ENCODE measurements around the gene PPP1R14B.

PPP1R14B gene

DNA sequence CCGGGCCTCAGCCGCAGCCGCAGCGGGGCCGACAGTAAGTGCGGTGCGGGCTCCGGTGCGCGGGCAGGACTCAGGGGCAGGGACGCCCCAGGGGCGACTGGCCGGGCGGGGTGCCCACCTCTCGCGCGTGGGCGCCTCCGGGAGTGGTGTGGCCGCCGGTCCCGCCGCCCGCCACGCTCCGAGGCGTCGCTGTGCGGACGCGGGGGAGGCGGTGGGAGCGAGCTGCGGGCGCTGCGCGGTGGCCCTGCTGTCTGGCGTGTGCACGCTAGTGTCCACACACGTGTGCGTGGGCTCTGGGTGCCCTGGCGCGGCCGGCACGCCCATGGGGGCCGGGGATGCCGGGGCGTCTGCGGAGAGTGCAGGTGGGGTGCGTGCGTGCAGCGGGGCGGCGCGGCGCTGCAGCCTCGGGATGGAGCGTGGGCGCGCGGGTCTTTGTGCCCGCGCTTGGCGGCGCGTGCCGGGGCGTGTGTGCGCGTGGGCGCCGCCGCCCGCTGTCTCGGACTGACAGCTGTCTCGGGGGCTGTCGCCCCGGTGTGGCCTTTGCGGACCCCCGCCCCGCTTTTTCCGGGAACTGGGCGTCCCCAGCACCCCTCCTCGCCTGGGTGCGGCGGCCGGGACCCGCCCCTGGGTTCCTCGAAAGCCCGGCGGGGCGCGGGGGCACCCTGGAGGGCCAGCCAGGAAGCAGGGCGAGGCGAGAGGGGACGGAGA is 45.2 kb upstream of the PPP1R14B start:
- no peak for DNase-seq (ENCODE audit: low read depth)
- TF ChIP-seq MYC (IDR thresholded peaks at IDR 0.05; ENCODE audit: low read depth, low read length) (no peak), POLR2A (IDR thresholded peaks at IDR 0.05; ENCODE audit: extremely low read depth, insufficient read length) (no peak)
- TF ChIP-seq, protein P1, sequence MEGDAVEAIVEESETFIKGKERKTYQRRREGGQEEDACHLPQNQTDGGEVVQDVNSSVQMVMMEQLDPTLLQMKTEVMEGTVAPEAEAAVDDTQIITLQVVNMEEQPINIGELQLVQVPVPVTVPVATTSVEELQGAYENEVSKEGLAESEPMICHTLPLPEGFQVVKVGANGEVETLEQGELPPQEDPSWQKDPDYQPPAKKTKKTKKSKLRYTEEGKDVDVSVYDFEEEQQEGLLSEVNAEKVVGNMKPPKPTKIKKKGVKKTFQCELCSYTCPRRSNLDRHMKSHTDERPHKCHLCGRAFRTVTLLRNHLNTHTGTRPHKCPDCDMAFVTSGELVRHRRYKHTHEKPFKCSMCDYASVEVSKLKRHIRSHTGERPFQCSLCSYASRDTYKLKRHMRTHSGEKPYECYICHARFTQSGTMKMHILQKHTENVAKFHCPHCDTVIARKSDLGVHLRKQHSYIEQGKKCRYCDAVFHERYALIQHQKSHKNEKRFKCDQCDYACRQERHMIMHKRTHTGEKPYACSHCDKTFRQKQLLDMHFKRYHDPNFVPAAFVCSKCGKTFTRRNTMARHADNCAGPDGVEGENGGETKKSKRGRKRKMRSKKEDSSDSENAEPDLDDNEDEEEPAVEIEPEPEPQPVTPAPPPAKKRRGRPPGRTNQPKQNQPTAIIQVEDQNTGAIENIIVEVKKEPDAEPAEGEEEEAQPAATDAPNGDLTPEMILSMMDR (IDR thresholded peaks at IDR 0.05; ENCODE audit: low read depth, low read length), result no peak
- TF ChIP-seq, protein P2, sequence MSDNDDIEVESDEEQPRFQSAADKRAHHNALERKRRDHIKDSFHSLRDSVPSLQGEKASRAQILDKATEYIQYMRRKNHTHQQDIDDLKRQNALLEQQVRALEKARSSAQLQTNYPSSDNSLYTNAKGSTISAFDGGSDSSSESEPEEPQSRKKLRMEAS (IDR thresholded peaks at IDR 0.05; ENCODE audit: low read depth, low read length), result no peak
- H3K4me3 ChIP-seq (ENCODE audit: low read depth, low read length), result no peak overlapping the region

DNA sequence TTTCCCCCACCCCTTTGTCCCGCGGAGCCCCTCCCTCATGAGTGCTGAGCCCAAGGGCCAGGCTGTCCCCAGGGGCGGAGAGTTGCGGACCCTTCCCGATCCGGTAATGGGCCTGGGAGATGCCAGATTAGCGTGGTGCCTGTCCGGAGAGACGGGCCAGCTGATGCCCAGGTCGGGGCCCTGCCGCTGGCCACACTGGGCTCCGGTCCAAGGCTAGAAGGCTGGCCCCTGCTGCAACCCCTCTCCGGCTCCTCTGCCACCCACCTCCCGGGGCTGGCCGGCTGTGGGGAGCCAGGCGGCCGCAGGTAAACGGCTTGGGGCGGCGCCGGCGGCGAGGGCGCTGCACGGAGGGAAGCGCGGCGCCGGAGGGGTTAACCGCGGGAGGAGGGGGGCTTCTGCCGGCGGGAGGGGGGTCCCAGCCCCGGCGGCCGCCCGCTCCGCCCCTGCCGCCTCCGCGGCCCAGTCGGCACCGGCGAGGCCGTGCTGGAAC is 44.6 kb upstream of the PPP1R14B start, which contains the start of gene KCNK4:
TSS of gene KCNK4 (plus strand) at position 41 of the 490 bp plus-strand sequence. CDS start 1,717 bp downstream, outside the sequence.
- H3K4me3 ChIP-seq (ENCODE audit: low read depth, low read length), result no peak within 1 kb of the TSS
- TF ChIP-seq, protein P1 (IDR thresholded peaks at IDR 0.05; ENCODE audit: low read depth, low read length), result no peak
- TF ChIP-seq MYC (IDR thresholded peaks at IDR 0.05; ENCODE audit: low read depth, low read length) (no peak), POLR2A (IDR thresholded peaks at IDR 0.05; ENCODE audit: extremely low read depth, insufficient read length) (no peak)
- TF ChIP-seq, protein P2 (IDR thresholded peaks at IDR 0.05; ENCODE audit: low read depth, low read length), result no peak
- DNase-seq (ENCODE audit: low read depth), result no peak

DNA sequence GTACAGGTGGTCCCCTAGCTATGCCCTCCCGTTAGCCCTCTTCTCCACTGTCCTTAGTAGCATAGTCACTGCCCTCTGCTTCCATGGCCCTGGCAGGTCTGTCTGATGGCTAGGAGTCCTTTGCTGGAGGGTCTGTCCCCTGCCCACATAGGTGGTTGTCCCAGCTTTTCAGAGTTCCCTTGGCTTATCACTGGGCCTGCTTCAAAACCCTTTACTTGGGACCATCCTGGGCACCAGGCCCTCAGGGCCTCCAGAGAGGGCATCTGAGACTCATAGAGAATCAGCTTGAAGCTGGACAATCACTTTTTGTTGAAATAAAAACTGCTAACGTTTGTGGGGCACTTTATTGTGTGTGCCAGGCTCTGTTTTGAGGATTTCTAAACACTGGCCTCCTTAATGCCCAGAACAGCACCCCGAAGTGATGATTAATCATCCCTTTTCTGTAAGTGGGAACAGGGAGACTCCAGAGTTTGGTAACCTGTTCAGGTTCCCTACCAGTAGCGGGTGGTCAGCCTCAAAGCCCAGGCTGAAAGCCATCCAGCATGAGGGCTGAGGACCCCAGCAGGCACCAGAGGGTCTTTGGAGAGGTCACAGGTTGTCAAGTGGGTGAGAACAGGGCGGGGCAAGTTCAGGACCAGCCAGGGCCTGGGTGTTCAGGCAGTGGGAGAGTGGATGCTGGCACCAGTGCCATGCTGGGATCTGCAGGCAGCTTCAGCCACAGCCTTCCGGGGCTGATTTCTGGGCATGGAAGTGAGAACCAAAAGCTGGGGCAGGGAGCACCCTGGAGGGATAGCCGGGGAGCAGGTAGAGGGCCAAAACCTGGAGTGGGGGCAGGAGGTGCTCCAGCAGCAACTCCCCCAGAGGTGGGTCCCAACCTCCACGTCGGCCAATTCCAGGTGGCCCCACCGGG is 43.9 kb upstream of the PPP1R14B start:
- TF ChIP-seq, protein P2 (IDR thresholded peaks at IDR 0.05; ENCODE audit: low read depth, low read length), result no peak
- TF ChIP-seq MYC (IDR thresholded peaks at IDR 0.05; ENCODE audit: low read depth, low read length) (no peak), POLR2A (IDR thresholded peaks at IDR 0.05; ENCODE audit: extremely low read depth, insufficient read length) (no peak)
- TF ChIP-seq, protein P1 (IDR thresholded peaks at IDR 0.05; ENCODE audit: low read depth, low read length), result no peak
- no peak overlapping the region for H3K4me3 ChIP-seq (ENCODE audit: low read depth, low read length)
- DNase-seq (ENCODE audit: low read depth), result no peak

DNA sequence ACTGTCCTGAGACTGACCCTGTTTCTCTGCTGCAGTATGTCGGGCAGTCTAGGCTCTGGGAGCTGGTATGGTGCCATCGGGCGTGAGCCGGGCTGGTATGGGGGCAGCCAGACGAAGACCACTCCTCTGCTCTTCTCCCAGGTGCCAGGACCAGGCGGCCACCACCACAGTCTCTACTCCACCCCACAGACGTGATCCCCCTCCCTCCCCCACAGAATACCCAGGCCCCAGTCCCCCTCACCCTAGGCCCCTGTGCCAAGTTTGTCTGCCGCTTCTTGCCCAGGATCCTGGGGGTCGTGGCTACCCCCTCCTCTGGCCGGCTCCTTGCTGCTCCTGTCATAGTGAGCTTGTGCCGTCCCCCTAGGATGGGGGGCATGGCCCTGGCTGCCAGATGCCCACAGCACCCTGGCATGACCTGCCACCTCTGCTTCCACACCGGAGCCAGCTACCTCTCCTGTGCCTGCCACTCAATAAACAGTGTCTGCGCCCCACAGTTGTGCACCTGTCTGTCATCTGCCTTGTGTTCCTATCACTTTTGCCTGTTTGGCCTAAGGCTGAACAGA is 42.3 kb upstream of the PPP1R14B start:
- TF ChIP-seq, protein P2 (IDR thresholded peaks at IDR 0.05; ENCODE audit: low read depth, low read length), result no peak
- TF ChIP-seq MYC (IDR thresholded peaks at IDR 0.05; ENCODE audit: low read depth, low read length) (no peak), POLR2A (IDR thresholded peaks at IDR 0.05; ENCODE audit: extremely low read depth, insufficient read length) (no peak)
- TF ChIP-seq, protein P1 (IDR thresholded peaks at IDR 0.05; ENCODE audit: low read depth, low read length), result no peak
- H3K4me3 ChIP-seq (ENCODE audit: low read depth, low read length), result no peak overlapping the region
- no peak for DNase-seq (ENCODE audit: low read depth)

DNA sequence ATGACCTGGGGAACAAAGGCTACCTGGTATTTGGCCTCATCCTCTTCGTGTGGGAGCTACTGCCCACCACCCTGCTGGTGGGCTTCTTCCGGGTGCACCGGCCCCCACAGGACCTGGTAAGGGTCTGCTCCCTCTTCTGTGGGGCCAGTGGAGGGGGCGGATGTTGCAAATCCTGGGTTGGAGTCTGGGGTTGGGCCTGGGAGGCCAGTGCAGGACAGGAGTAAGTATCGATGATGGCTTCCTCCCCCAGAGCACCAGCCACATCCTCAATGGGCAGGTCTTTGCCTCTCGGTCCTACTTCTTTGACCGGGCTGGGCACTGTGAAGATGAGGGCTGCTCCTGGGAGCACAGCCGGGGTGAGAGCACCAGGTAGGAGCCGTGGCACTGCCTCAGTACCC is 41.6 kb upstream of the PPP1R14B start:
- TF ChIP-seq POLR2A (IDR thresholded peaks at IDR 0.05; ENCODE audit: extremely low read depth, insufficient read length) (no peak), MYC (IDR thresholded peaks at IDR 0.05; ENCODE audit: low read depth, low read length) (no peak)
- no peak for DNase-seq (ENCODE audit: low read depth)
- H3K4me3 ChIP-seq (ENCODE audit: low read depth, low read length), result no peak overlapping the region

All from NB4 (cell line).